OCI-LY1 (cell line): ENCODE results near the gene SLC36A2.

Source experiments
- H2AFZ ChIP-seq: fragments of 200-600 bp; sonication (generic), shearing (Covaris generic); 2 replicates; pipeline ENCODE4 v1.6.0; 2014; ENCODE audit warnings: antibody characterized with exemption, mild to moderate bottlenecking, low read length
- H3F3A ChIP-seq: fragments of 200-600 bp; sonication (generic), shearing (Covaris generic); 2 replicates; pipeline ENCODE4 v1.6.0; 2014; ENCODE audit warnings: mild to moderate bottlenecking, antibody characterized with exemption, low read length, moderate library complexity; ENCODE audit not compliant: insufficient read depth
- H3K27ac ChIP-seq: fragments of 200-600 bp; sonication (generic); 2 replicates; pipeline ENCODE4 v1.5.1; 2014; ENCODE audit warnings: low read length, mixed run types, mild to moderate bottlenecking, low read depth; ENCODE audit not compliant: poor library complexity, severe bottlenecking
- H3K27me3 ChIP-seq: fragments of 200-600 bp; sonication (generic); 2 replicates; pipeline ENCODE4 v1.6.0; 2014; ENCODE audit warnings: antibody characterized with exemption, mild to moderate bottlenecking, low read length, moderate library complexity; ENCODE audit not compliant: insufficient read depth
- H3K36me3 ChIP-seq: fragments of 200-600 bp; sonication (generic); 2 replicates; pipeline ENCODE4 v1.6.1; 2014; ENCODE audit warnings: mild to moderate bottlenecking, antibody characterized with exemption, low read length, moderate library complexity, mixed read lengths; ENCODE audit not compliant: insufficient read depth
- H3K4me1 ChIP-seq: fragments of 200-600 bp; sonication (generic); 2 replicates; pipeline ENCODE4 v1.5.1; 2014; ENCODE audit warnings: mild to moderate bottlenecking, low read length, moderate library complexity; ENCODE audit not compliant: insufficient read depth, severe bottlenecking
- H3K4me2 ChIP-seq: fragments of 200-600 bp; sonication (generic), shearing (Covaris generic); 2 replicates; pipeline ENCODE4 v1.6.1; 2014; ENCODE audit warnings: low read length
- H3K4me3 ChIP-seq: fragments of 200-600 bp; sonication (generic); 2 replicates; pipeline ENCODE4 v1.5.1; 2014; ENCODE audit warnings: low read length, low read depth, mild to moderate bottlenecking, mixed read lengths; ENCODE audit not compliant: poor library complexity, severe bottlenecking
- H3K79me2 ChIP-seq: fragments of 200-600 bp; shearing (Covaris generic); 2 replicates; pipeline ENCODE4 v1.6.1; 2016; ENCODE audit warnings: mixed run types, low read length, mixed read lengths; ENCODE audit not compliant: insufficient read depth
- H3K9ac ChIP-seq: fragments of 200-600 bp; sonication (generic), shearing (Covaris generic); 2 replicates; pipeline ENCODE4 v1.6.1; 2014; ENCODE audit warnings: mild to moderate bottlenecking, low read length, mixed read lengths
- H3K9me2 ChIP-seq: fragments of 200-600 bp; sonication (generic), shearing (Covaris generic); 2 replicates; pipeline ENCODE4 v1.6.1; 2014; ENCODE audit warnings: low read depth, mild to moderate bottlenecking, low read length, mixed read lengths
- H3K9me3 ChIP-seq: fragments of 200-600 bp; shearing (Covaris generic); 2 replicates; pipeline ENCODE4 v1.6.1; 2014; ENCODE audit warnings: low read length, mixed read lengths
- H4K20me1 ChIP-seq: fragments of 200-600 bp; sonication (generic), shearing (Covaris generic); 2 replicates; pipeline ENCODE4 v1.6.0; 2016; ENCODE audit warnings: mild to moderate bottlenecking, low read length; ENCODE audit not compliant: insufficient read depth
- CTCF ChIP-seq: fragments of 200-600 bp; sonication (generic), shearing (Covaris generic); IDR thresholded peaks from 2 replicates; pipeline ENCODE4 v1.5.1; 2017; ENCODE audit warnings: mild to moderate bottlenecking, antibody characterized with exemption, low read length, moderate library complexity, mixed read lengths
- EZH2 ChIP-seq: fragments of 200-600 bp; sonication (generic), shearing (Covaris generic); IDR thresholded peaks from 2 replicates; pipeline ENCODE4 v1.8.0; 2017; ENCODE audit warnings: borderline replicate concordance, mixed run types, mild to moderate bottlenecking, antibody characterized with exemption, low read length, moderate library complexity, mixed read lengths

SLC36A2 gene

GRCh38 chr5:151295791-151296477 lies 51.4 kb downstream of the SLC36A2 start:
- Histone ChIP-seq H3K27me3 (no peaks in the 10 kb centered on the region), H3K79me2 (no peaks in the 10 kb centered on the region), H3K9me2 (no peaks in the 10 kb centered on the region), H3K4me1 (no peaks in the 10 kb centered on the region), H3K9ac (no peak overlapping the region), H2AFZ (no peak overlapping the region), H3F3A (no peaks in the 10 kb centered on the region), H3K27ac (no peak overlapping the region), H3K9me3 (peaks cover 2% of the 10 kb centered on the region; the same call in 1 of the 2 replicates), H3K36me3 (no peaks in the 10 kb centered on the region; the same call in 1 of the 2 replicates), H4K20me1 (no peaks in the 10 kb centered on the region), H3K4me3 (no peak overlapping the region), H3K4me2 (no peak overlapping the region)
- no peak for TF ChIP-seq CTCF
- TF ChIP-seq EZH2, result no peak

- no peak for TF ChIP-seq CTCF
- TF ChIP-seq EZH2, result no peak
- no peaks in the 10 kb centered on the region for H3K9me2 ChIP-seq
- no peaks in the 10 kb centered on the region for H3K4me1 ChIP-seq
- H4K20me1 ChIP-seq, result no peaks in the 10 kb centered on the region
- no peaks in the 10 kb centered on the region for H3K79me2 ChIP-seq
- H3K9me3 ChIP-seq, result peaks cover 2% of the 10 kb centered on the region; the same call in 1 of the 2 replicates
- no peak overlapping the region for H3K4me3 ChIP-seq
- no peaks in the 10 kb centered on the region for H3K27me3 ChIP-seq
- H3K4me2 ChIP-seq, result no peak overlapping the region
- H3K9ac ChIP-seq, result no peak overlapping the region
- H3K27ac ChIP-seq, result no peak overlapping the region
- H3K36me3 ChIP-seq, result no peaks in the 10 kb centered on the region; the same call in 1 of the 2 replicates
- no peak overlapping the region for H2AFZ ChIP-seq
- H3F3A ChIP-seq, result no peaks in the 10 kb centered on the region
Measured at GRCh38 chr5:151295138-151295537, 52.2 kb downstream of the SLC36A2 start.

GRCh38 chr5:151293624-151294023 lies 53.7 kb downstream of the SLC36A2 start:
- no peak overlapping the region for H3K27ac ChIP-seq
- no peak overlapping the region for H3K4me3 ChIP-seq
- no peak overlapping the region for H3K4me2 ChIP-seq
- no peaks in the 10 kb centered on the region for H3K79me2 ChIP-seq
- no peaks in the 10 kb centered on the region for H3K27me3 ChIP-seq
- no peak overlapping the region for H2AFZ ChIP-seq
- no peaks in the 10 kb centered on the region for H3K9me2 ChIP-seq
- no peaks in the 10 kb centered on the region for H3F3A ChIP-seq
- no peaks in the 10 kb centered on the region; the same call in 1 of the 2 replicates for H3K36me3 ChIP-seq
- no peak overlapping the region for H3K9ac ChIP-seq
- H3K4me1 ChIP-seq, result no peaks in the 10 kb centered on the region
- TF ChIP-seq EZH2 (no peak), CTCF (no peak)
- no peaks in the 10 kb centered on the region for H4K20me1 ChIP-seq
- H3K9me3 ChIP-seq, result peaks cover 2% of the 10 kb centered on the region; the same call in 1 of the 2 replicates
